DND-41 (cell line): ENCODE results near the gene KIF18A.

ENCODE experiments used
- CTCF ChIP-seq: IDR thresholded peaks from 2 replicates; pipeline ENCODE4 v1.5.1; 2012; ENCODE audit warnings: borderline replicate concordance, low read length, moderate library complexity, mild to moderate bottlenecking; ENCODE audit not compliant: poor library complexity, severe bottlenecking; ENCODE audit errors: extremely low read depth
- EZH2 ChIP-seq: IDR thresholded peaks from 3 replicates; pipeline ENCODE4 v1.6.1; 2012; ENCODE audit warnings: borderline replicate concordance, low read depth, mild to moderate bottlenecking, moderate library complexity, low read length, inconsistent platforms; ENCODE audit not compliant: severe bottlenecking

- TF ChIP-seq EZH2: no peak
- no peak for TF ChIP-seq CTCF
Measured at GRCh38 chr11:28040384-28040783, 67.6 kb downstream of the KIF18A start.
